Measurements from ENCODE around the gene ZBTB14. TPM values are rescaled to one million over a fixed set of nuclear protein-coding genes. Genes with fewer than 3 reads are reported as not detected.

ZBTB14 gene
- total RNA-seq (2021; ENCODE audit: unreplicated experiment) (8.2 TPM), Bru-seq, nascent RNA (percentile 59 among the genes with signal in this experiment), BruChase-seq, experiment 1, labeled RNA remaining after a 6-hour chase (percentile 72 among the genes with signal in this experiment), BruChase-seq, experiment 2, labeled RNA remaining after a 2-hour chase (percentile 77 among the genes with signal in this experiment)
- polyA plus RNA-seq (2012) = 3.6 and 4.8 TPM in 2 replicates
- long read RNA-seq, transcript ZBTB14-202 (3 exons, 1,814 nt) = major isoform, 9 of 22 reads
- long read RNA-seq, partial matches to known transcripts = 1 of 22 reads
- long read RNA-seq, other reads (novel, unspliced or antisense) = 4 of 22 reads

DNA sequence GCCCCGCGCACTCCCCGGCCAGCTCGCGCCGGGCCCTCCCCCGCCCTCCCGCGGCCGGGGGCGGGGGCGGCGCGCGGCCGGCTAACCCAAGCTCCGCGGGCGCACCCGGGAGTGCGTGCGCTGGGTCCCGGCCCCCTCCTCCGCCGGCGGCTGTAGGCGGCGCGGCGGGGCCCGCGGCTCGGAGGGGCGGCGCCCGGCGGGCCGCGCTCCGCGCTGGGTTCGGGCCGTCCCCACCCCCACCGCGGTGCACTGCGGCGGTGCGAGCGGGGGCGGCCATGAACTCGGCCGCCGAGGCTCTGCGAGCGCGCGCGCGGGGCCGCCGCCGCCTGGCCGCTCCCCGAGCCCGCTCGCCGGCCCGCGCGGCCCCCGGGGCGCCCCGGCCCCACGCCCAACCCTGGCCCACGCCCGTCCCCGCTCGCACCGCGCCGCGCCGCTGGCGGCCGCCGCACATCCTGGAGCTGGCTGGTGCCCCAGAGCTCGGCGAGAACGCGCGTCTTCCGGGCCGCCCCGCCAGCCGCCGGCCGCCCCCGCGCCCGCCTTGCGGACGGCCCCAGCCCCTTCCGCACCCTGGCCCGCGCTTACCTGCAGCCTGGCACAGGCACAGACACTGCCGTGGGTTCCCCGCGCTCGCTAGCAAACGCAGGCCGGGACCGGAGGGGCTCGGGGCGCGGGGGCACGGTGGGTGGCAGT, at the start of gene ZBTB14:
Gene ZBTB14 (minus strand): TSS at position 496 of the 690 bp plus-strand sequence. CDS start 2,480 bp downstream, outside the sequence.
- ChIA-PET RAD21 (ENCODE audit: low non-redundant PET in 1 of 2, low total read pairs in 2 of 2, uncharacterized antibody in 2 of 2, unreplicated experiment in 2 of 2) (no interaction called here), POLR2A (no interaction called here), CTCF (no interaction called here)
- H3K4me3 ChIP-seq (replicated peaks in 1 of 2; ENCODE audit: low read depth in 1 of 2, low read length in 2 of 2) = peak within 1 kb of the TSS; percentile 72 to 76
- H3K27me3 ChIP-seq (ENCODE audit: insufficient read depth, low read length) = peaks cover under 1% of the 10 kb centered on the region; the same call in 1 of the 2 replicates
- H3K9me3 ChIP-seq (ENCODE audit: control insufficient read depth in 1 of 2, insufficient read depth in 1 of 2, low read depth in 1 of 2, low read length in 2 of 2) = no peaks in the 10 kb centered on the region
- H4K20me1 ChIP-seq (ENCODE audit: insufficient read depth) = no peaks in the 10 kb centered on the region
- no peak within 1 kb of the TSS for H2AFZ ChIP-seq (ENCODE audit: low read depth, low read length, poor library complexity, severe bottlenecking)
- no peak for TF ChIP-seq FOSL1 (IDR thresholded peaks at IDR 0.05; ENCODE audit: low read depth)
- TF ChIP-seq ZFX (IDR thresholded peaks at IDR 0.05) = peak; percentile 36
- ATAC-seq (peak; percentile 61), DNase-seq (ENCODE audit: low read depth, low spot score) (no peak)
- BruUV-seq (replicated peaks) = no TSS peak
- intact Hi-C loops (cut with micrococcal nuclease) = no loop called here
- peaks cover 7% of the 10 kb centered on the region; the same call in 1 of the 2 replicates for H3K79me2 ChIP-seq (ENCODE audit: insufficient read depth, low read length)
- H3K9ac ChIP-seq (ENCODE audit: low read length) = peak within 1 kb of the TSS; percentile 74
- peaks cover 15 to 19% of the 10 kb centered on the region in 2 experiments for H3K4me1 ChIP-seq (ENCODE audit: control insufficient read depth in 1 of 2, insufficient read depth in 2 of 2, low read length in 2 of 2)
- H3K27ac ChIP-seq (ENCODE audit: low read depth, low read length) = peak within 1 kb of the TSS; percentile 98
- peak within 1 kb of the TSS; percentile 94 for H3K4me2 ChIP-seq (ENCODE audit: low read length)
- peaks cover 0 to 15% of the 10 kb centered on the region in 2 experiments; a peak in 2 of 4 replicates for H3K36me3 ChIP-seq (ENCODE audit: control insufficient read depth in 1 of 2, insufficient read depth in 2 of 2, low read length in 2 of 2)
- no peaks in the 10 kb centered on the region for H3K9me2 ChIP-seq (ENCODE audit: insufficient read depth)

- no peak overlapping the region for H3K27ac ChIP-seq (ENCODE audit: low read depth, low read length)
- CTCF ChIA-PET = no interaction called here
- POLR2A ChIA-PET = no interaction called here
- no peak for TF ChIP-seq FOSL1 (IDR thresholded peaks at IDR 0.05; ENCODE audit: low read depth)
- TF ChIP-seq SRF (IDR thresholded peaks at IDR 0.05; ENCODE audit: low read depth) = no peak
- TF ChIP-seq POLR2A (IDR thresholded peaks at IDR 0.05; ENCODE audit: borderline replicate concordance, extremely low read depth, insufficient read depth, insufficient read length) = no peak
- TF ChIP-seq, protein P1, sequence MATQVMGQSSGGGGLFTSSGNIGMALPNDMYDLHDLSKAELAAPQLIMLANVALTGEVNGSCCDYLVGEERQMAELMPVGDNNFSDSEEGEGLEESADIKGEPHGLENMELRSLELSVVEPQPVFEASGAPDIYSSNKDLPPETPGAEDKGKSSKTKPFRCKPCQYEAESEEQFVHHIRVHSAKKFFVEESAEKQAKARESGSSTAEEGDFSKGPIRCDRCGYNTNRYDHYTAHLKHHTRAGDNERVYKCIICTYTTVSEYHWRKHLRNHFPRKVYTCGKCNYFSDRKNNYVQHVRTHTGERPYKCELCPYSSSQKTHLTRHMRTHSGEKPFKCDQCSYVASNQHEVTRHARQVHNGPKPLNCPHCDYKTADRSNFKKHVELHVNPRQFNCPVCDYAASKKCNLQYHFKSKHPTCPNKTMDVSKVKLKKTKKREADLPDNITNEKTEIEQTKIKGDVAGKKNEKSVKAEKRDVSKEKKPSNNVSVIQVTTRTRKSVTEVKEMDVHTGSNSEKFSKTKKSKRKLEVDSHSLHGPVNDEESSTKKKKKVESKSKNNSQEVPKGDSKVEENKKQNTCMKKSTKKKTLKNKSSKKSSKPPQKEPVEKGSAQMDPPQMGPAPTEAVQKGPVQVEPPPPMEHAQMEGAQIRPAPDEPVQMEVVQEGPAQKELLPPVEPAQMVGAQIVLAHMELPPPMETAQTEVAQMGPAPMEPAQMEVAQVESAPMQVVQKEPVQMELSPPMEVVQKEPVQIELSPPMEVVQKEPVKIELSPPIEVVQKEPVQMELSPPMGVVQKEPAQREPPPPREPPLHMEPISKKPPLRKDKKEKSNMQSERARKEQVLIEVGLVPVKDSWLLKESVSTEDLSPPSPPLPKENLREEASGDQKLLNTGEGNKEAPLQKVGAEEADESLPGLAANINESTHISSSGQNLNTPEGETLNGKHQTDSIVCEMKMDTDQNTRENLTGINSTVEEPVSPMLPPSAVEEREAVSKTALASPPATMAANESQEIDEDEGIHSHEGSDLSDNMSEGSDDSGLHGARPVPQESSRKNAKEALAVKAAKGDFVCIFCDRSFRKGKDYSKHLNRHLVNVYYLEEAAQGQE (IDR thresholded peaks at IDR 0.05; ENCODE audit: low read depth) = no peak
- TF ChIP-seq ZBTB33 (IDR thresholded peaks at IDR 0.05; ENCODE audit: extremely low read depth, insufficient replicate concordance, low read length) = no peak
- TF ChIP-seq JUND (IDR thresholded peaks at IDR 0.05) = no peak
- no peak for TF ChIP-seq TCF7L2 (IDR thresholded peaks at IDR 0.05; ENCODE audit: borderline replicate concordance, extremely low read depth, insufficient read depth, insufficient read length)
- no peak for TF ChIP-seq ZFX (IDR thresholded peaks at IDR 0.05)
- no peak for TF ChIP-seq EZH2phosphoT487 (IDR thresholded peaks at IDR 0.05; ENCODE audit: borderline replicate concordance)
- no peak for TF ChIP-seq EZH2 (IDR thresholded peaks at IDR 0.05)
- no peak for TF ChIP-seq POLR2AphosphoS5 (IDR thresholded peaks at IDR 0.05; ENCODE audit: low read depth, low read length)
- no peak for TF ChIP-seq SIN3A (IDR thresholded peaks at IDR 0.05; ENCODE audit: low read depth)
Observed at GRCh38 chr18:5339202-5339834, 43.8 kb upstream of the ZBTB14 start.

More at GRCh38 chr18:5339202-5339834, 43.8 kb upstream of the ZBTB14 start:
- H4K20me1 ChIP-seq (ENCODE audit: insufficient read depth) = no peaks in the 10 kb centered on the region
- RAD21 ChIA-PET (ENCODE audit: low non-redundant PET in 1 of 2, low total read pairs in 2 of 2, uncharacterized antibody in 2 of 2, unreplicated experiment in 2 of 2) = no interaction called here
- intact Hi-C loops (cut with micrococcal nuclease) = no loop called here
- H3K4me2 ChIP-seq (ENCODE audit: low read length) = no peak overlapping the region
- H3K9me3 ChIP-seq (ENCODE audit: control insufficient read depth in 1 of 2, insufficient read depth in 1 of 2, low read depth in 1 of 2, low read length in 2 of 2) = peaks cover 0 to 34% of the 10 kb centered on the region in 2 experiments; a peak in 2 of 4 replicates
- H2AFZ ChIP-seq (ENCODE audit: low read depth, low read length, poor library complexity, severe bottlenecking) = no peak overlapping the region
- no peaks in the 10 kb centered on the region for H3K4me1 ChIP-seq (ENCODE audit: control insufficient read depth in 1 of 2, insufficient read depth in 2 of 2, low read length in 2 of 2)
- DNase-seq (ENCODE audit: low read depth, low spot score) (no peak), ATAC-seq (no peak)
- H3K9me2 ChIP-seq (ENCODE audit: insufficient read depth) = no peaks in the 10 kb centered on the region
- no peaks in the 10 kb centered on the region for H3K36me3 ChIP-seq (ENCODE audit: control insufficient read depth in 1 of 2, insufficient read depth in 2 of 2, low read length in 2 of 2)
- H3K4me3 ChIP-seq (replicated peaks in 1 of 2; ENCODE audit: low read depth in 1 of 2, low read length in 2 of 2) = no peak overlapping the region
- no peaks in the 10 kb centered on the region for H3K27me3 ChIP-seq (ENCODE audit: insufficient read depth, low read length)
- H3K79me2 ChIP-seq (ENCODE audit: insufficient read depth, low read length) = no peaks in the 10 kb centered on the region
- no TSS peak for BruUV-seq (replicated peaks)
- no peak overlapping the region for H3K9ac ChIP-seq (ENCODE audit: low read length)
